ENCODE data around the gene MAP3K2. TPM values are rescaled to one million over a fixed set of nuclear protein-coding genes. Genes with fewer than 3 reads are reported as not detected.

Gene MAP3K2
- total and polyA plus RNA-seq, 2 of the 8 experiments (the other 6 are each of a cell fraction or from before 2014, with no cell fraction given), result 2.0 to 23.2 TPM

DNA sequence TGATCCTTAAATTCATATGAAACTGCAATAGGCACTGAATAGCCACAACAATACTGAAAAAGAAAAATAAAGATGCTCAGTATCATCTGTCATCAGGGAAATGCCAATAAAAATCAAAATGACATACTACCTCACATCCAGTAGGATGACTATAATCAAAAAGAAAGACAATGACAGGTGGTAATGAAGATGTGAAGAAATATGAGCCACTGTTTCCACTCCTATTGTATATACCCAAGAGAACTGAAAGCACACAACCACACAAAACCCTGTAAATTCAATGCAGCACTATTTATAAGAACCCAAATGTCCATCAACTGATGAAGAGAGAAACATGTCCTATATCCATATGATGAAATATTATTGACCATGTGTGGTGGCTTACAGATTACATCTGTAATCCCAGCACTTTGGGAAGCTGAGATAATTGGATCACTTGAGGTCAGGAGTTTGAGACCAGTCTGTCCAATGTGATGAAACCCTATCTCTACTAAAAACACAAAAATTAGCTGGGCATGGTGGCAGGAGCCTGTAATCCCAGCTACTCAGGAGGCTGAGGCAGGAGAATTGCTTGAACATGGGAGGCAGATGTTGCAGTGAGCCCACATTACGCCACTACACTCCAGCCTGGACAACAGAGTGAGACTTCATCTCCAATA is 39.9 kb downstream of the MAP3K2 start:
- Histone ChIP-seq H4K5ac (ENCODE audit: insufficient read length, low read depth, low read length) (no peak overlapping the region), H3K79me2 (ENCODE audit: control insufficient read depth in 1 of 2, insufficient read depth in 2 of 2, low read length in 2 of 2) (peaks cover 0 to 50% of the 10 kb centered on the region in 2 experiments; a peak in 2 of 4 replicates)
- FAIRE-seq, result no peak
- TF ChIP-seq EGR1 (IDR thresholded peaks at IDR 0.05; ENCODE audit: borderline replicate concordance, low read depth, low read length), result no peak
- TF ChIP-seq BCL11A (IDR thresholded peaks at IDR 0.05; ENCODE audit: low read depth in 2 of 2, low read length in 2 of 2), result no peak
- no peak for TF ChIP-seq YY1 (IDR thresholded peaks at IDR 0.05; ENCODE audit: low read depth, low read length)
- no peak for TF ChIP-seq CREB1 (IDR thresholded peaks at IDR 0.05)
- no peak for TF ChIP-seq HDAC6 (IDR thresholded peaks at IDR 0.05; ENCODE audit: low read depth, low read length)
- TF ChIP-seq, protein P1, sequence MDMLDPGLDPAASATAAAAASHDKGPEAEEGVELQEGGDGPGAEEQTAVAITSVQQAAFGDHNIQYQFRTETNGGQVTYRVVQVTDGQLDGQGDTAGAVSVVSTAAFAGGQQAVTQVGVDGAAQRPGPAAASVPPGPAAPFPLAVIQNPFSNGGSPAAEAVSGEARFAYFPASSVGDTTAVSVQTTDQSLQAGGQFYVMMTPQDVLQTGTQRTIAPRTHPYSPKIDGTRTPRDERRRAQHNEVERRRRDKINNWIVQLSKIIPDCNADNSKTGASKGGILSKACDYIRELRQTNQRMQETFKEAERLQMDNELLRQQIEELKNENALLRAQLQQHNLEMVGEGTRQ (IDR thresholded peaks at IDR 0.05; ENCODE audit: low read length), result no peak
- TF ChIP-seq SRF (IDR thresholded peaks at IDR 0.05; ENCODE audit: low read depth, low read length), result no peak
- no peak for TF ChIP-seq TCF12 (IDR thresholded peaks at IDR 0.05; ENCODE audit: low read depth, low read length)
- no peak for TF ChIP-seq SAP30 (IDR thresholded peaks at IDR 0.05; ENCODE audit: insufficient read depth, insufficient replicate concordance, low read length)
- TF ChIP-seq SUZ12 (IDR thresholded peaks at IDR 0.05; ENCODE audit: low read length), result no peak
- TF ChIP-seq, protein P2, sequence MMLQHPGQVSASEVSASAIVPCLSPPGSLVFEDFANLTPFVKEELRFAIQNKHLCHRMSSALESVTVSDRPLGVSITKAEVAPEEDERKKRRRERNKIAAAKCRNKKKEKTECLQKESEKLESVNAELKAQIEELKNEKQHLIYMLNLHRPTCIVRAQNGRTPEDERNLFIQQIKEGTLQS (IDR thresholded peaks at IDR 0.05; ENCODE audit: insufficient read depth, low read depth, low read length), result no peak
- no peak for TF ChIP-seq POU5F1 (IDR thresholded peaks at IDR 0.05; ENCODE audit: low read depth, low read length)

More for the DNA sequence above, 39.9 kb downstream of the MAP3K2 start:
- no peak overlapping the region for H3K14ac ChIP-seq (ENCODE audit: insufficient read length)
- no peak for DNase-seq (ENCODE audit: low read depth in 1 of 2, low spot score in 2 of 2)
- H3K27me3 ChIP-seq (replicated peaks in 1 of 4; ENCODE audit: control insufficient read depth in 3 of 4, extremely low read depth in 1 of 4, insufficient read depth in 3 of 4, low read length in 3 of 4), result no peaks in the 10 kb centered on the region
- ChIA-PET POLR2A (ENCODE audit: partially characterized antibody) (no interaction called here), CTCF (ENCODE audit: partially characterized antibody) (no interaction called here)
- no peak overlapping the region for H4K91ac ChIP-seq (replicated peaks; ENCODE audit: insufficient read length, low read length)
- H3K4me3 ChIP-seq (ENCODE audit: extremely low read depth in 1 of 4, insufficient read depth in 2 of 4, low read depth in 3 of 4, low read length in 4 of 4), result no peak overlapping the region
- no peak overlapping the region for H3K9ac ChIP-seq (replicated peaks in 1 of 4; ENCODE audit: extremely low read depth in 1 of 4, low read depth in 3 of 4, low read length in 3 of 4)
- H3K9me3 ChIP-seq (ENCODE audit: insufficient read depth in 2 of 2, low read depth in 1 of 2, low read length in 1 of 2), result peaks cover 0 to 5% of the 10 kb centered on the region in 2 experiments; a peak in 1 of 4 replicates
- no peak overlapping the region for H3K23ac ChIP-seq (ENCODE audit: insufficient read length)
- no peaks in the 10 kb centered on the region; the same call in 1 of the 2 replicates for H3K23me2 ChIP-seq (ENCODE audit: low read depth, low read length)
- no peak overlapping the region for H2BK15ac ChIP-seq (ENCODE audit: low read length)
- H2BK120ac ChIP-seq (replicated peaks; ENCODE audit: low read depth, low read length), result no peak overlapping the region
- no peak overlapping the region for H2BK20ac ChIP-seq (ENCODE audit: low read length)
- no peaks in the 10 kb centered on the region for H3K4me1 ChIP-seq (replicated peaks in 1 of 4; ENCODE audit: control insufficient read depth in 3 of 4, insufficient read depth in 4 of 4, low read length in 3 of 4)
- H3K18ac ChIP-seq (ENCODE audit: extremely low read depth, low read length), result no peak overlapping the region
- no peak overlapping the region for H3K4me2 ChIP-seq (ENCODE audit: insufficient read depth in 1 of 2, low read depth in 2 of 2, low read length in 2 of 2)
- H2AK5ac ChIP-seq (ENCODE audit: low read depth, low read length), result no peak overlapping the region
- H3K4ac ChIP-seq (replicated peaks; ENCODE audit: insufficient read length, low read depth, low read length), result no peak overlapping the region
- no peak overlapping the region for H4K8ac ChIP-seq (ENCODE audit: extremely low read depth, insufficient read depth, low read length)
- no peaks in the 10 kb centered on the region for H3K79me1 ChIP-seq (ENCODE audit: low read depth, low read length)
- no peak overlapping the region for H2AFZ ChIP-seq (ENCODE audit: low read length)
- no peaks in the 10 kb centered on the region for H4K20me1 ChIP-seq (replicated peaks in 1 of 2; ENCODE audit: control insufficient read depth in 1 of 2, insufficient read depth in 2 of 2, low read length in 2 of 2)
- no peak overlapping the region for H3K27ac ChIP-seq (ENCODE audit: low read depth, low read length)
- no peaks in the 10 kb centered on the region for H3K36me3 ChIP-seq (ENCODE audit: control insufficient read depth in 2 of 4, insufficient read depth in 4 of 4, low read length in 3 of 4)
- H3K56ac ChIP-seq (replicated peaks; ENCODE audit: insufficient read length, low read depth, low read length), result no peak overlapping the region
- no peak overlapping the region for H2BK12ac ChIP-seq (ENCODE audit: low read depth, low read length)
- 96% methylated on average over 1 of the region's 1 CpG; no CpG with 5 or more reads in 1 of the 2 experiments for WGBS, 2 experiments (ENCODE audit: extremely low coverage in 1 of 2, insufficient coverage in 1 of 2, insufficient read length in 1 of 2, insufficient replicate concordance in 2 of 2, low coverage in 1 of 2, low lambda C conversion rate in 2 of 2, missing lambda C conversion rate in 1 of 2)
- no peak overlapping the region for H2BK5ac ChIP-seq (ENCODE audit: low read depth, low read length)
